MM.1S (cell line): ENCODE results near the gene EXOSC5.
"Not testable (repeated sequence)": the region's sequence is repeated elsewhere in the genome, so short reads cannot be mapped to it uniquely, and the experiment has no call there.

Experiments
- EZH2phosphoT487 ChIP-seq: fragments of 300-600 bp; sonication (generic); IDR thresholded peaks from 2 replicates; pipeline ENCODE4 v1.6.1; 2018; ENCODE audit warnings: antibody characterized with exemption, low read length
- TF ChIP-seq, protein P1 (sequence below): fragments of 300-600 bp; sonication (generic); IDR thresholded peaks from 2 replicates; pipeline ENCODE4 v1.5.1; 2016; ENCODE audit warnings: antibody characterized with exemption, low read length, mixed read lengths

DNA sequence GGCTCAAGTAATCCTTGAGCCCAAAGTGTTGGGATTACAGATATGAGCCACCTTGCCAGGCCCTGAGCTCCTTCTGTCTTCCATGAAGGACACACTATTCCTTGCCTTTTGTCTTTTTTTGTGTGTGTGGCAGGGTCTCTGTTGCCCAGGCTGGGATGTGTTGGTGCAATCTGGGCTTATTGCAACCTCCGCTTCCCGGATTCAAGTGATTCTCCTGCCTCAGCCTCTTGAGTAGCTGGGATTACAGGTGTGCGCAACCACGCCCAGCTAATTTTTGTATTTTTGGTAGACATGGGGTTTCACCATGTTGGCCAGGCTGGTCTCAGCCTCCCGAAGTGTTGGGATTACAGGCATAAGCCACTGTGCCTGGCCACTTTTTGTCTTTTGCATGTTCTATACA is 11.7 kb upstream of the EXOSC5 start:
- TF ChIP-seq, protein P1, sequence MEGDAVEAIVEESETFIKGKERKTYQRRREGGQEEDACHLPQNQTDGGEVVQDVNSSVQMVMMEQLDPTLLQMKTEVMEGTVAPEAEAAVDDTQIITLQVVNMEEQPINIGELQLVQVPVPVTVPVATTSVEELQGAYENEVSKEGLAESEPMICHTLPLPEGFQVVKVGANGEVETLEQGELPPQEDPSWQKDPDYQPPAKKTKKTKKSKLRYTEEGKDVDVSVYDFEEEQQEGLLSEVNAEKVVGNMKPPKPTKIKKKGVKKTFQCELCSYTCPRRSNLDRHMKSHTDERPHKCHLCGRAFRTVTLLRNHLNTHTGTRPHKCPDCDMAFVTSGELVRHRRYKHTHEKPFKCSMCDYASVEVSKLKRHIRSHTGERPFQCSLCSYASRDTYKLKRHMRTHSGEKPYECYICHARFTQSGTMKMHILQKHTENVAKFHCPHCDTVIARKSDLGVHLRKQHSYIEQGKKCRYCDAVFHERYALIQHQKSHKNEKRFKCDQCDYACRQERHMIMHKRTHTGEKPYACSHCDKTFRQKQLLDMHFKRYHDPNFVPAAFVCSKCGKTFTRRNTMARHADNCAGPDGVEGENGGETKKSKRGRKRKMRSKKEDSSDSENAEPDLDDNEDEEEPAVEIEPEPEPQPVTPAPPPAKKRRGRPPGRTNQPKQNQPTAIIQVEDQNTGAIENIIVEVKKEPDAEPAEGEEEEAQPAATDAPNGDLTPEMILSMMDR = not testable (repeated sequence)
- not testable (repeated sequence) for TF ChIP-seq EZH2phosphoT487
